Measurements from ENCODE around the gene CMIP.

CMIP gene

DNA sequence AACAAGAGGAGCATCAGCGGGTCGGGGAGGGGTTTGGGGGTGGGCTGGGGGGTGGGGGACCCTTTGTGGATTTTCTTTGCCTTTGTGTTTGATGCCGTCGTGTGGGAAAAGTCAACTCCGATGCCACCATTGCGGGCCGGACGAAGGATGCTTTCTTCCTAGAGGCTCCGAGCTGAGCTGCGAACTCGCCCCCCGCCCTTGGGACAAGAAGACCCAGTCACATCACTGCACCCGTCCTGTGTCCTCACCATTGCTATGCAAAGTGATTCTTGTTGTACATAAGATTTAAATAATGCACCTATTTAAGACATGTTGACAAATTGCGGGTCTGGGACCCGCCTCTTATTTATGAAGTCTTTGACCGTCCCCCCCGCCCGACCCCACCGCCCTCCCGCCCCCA lies 265.4 kb downstream of the CMIP start:
- TF ChIP-seq, protein P1, sequence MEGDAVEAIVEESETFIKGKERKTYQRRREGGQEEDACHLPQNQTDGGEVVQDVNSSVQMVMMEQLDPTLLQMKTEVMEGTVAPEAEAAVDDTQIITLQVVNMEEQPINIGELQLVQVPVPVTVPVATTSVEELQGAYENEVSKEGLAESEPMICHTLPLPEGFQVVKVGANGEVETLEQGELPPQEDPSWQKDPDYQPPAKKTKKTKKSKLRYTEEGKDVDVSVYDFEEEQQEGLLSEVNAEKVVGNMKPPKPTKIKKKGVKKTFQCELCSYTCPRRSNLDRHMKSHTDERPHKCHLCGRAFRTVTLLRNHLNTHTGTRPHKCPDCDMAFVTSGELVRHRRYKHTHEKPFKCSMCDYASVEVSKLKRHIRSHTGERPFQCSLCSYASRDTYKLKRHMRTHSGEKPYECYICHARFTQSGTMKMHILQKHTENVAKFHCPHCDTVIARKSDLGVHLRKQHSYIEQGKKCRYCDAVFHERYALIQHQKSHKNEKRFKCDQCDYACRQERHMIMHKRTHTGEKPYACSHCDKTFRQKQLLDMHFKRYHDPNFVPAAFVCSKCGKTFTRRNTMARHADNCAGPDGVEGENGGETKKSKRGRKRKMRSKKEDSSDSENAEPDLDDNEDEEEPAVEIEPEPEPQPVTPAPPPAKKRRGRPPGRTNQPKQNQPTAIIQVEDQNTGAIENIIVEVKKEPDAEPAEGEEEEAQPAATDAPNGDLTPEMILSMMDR (IDR thresholded peaks at IDR 0.05; ENCODE audit: unreplicated experiment in 3 of 3) = no peak
- Mint-ChIP-seq H3K27me3 (ENCODE audit: low read depth) (no peaks in the 10 kb centered on the region), H3K4me1 (peaks cover 17% of the 10 kb centered on the region), H3K27ac (no peak overlapping the region), H3K36me3 (ENCODE audit: low read depth) (peaks cover 24% of the 10 kb centered on the region), H3K9me3 (no peaks in the 10 kb centered on the region), H3K4me3 (no peak overlapping the region)

DNA sequence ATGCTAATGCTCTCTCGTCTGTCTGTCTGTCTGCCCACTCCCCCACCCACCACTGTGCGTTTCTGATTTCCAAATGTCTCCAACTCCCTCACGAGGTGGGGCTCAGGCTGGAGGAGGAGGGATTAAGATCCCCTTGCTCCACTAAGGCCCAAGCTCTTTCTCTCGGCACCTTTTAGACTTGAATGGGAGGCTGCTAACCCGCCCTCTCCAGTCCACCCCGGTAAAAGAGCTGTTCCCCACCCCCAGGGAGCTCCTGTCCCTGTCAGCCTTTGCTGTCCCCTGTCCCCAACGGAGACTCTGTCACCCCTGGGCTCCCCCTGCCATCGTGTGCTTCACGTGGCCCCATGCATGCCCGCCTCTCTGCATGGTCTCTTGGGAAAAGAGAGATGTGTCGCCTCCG lies 266.0 kb downstream of the CMIP start:
- H3K9me3 Mint-ChIP-seq = no peaks in the 10 kb centered on the region
- TF ChIP-seq, protein P1 (IDR thresholded peaks at IDR 0.05; ENCODE audit: unreplicated experiment in 3 of 3) = no peak
- H3K4me3 Mint-ChIP-seq = no peak overlapping the region
- H3K4me1 Mint-ChIP-seq = peaks cover 21% of the 10 kb centered on the region
- no peaks in the 10 kb centered on the region for H3K27me3 Mint-ChIP-seq (ENCODE audit: low read depth)
- peaks cover 21% of the 10 kb centered on the region for H3K36me3 Mint-ChIP-seq (ENCODE audit: low read depth)
- H3K27ac Mint-ChIP-seq = no peak overlapping the region

DNA sequence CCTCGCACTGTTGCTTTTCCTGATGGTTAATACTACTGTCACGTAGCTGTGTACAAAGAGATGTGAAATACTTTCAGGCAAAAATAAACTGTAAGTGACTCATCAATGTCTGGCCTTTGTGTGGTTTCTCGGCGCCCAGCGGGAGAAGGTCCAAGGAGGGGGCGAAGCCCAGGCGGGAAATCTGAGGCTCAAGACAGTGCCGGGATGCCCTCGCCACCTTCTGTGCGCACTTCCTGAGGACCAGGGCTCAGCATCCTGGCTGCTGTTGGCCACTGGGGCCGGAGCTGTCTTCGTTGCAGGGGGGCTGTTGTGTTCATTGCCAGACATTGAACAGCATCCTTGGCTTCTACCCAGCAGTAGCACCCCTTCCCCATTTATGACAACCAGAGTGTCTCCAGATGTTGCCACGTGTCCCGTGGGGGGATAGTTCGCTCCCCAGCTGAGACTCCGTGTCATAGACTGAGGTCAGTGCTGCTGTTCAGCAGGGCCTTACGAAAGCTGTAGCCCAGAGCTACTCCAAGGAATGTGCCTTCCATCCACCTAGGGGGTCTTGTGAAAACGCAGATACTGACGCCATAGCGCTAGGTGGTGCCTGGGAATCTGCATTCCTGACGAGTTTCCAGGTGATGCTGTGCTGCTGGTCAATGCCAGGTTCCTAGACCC lies 267.2 kb downstream of the CMIP start:
- peaks cover 5% of the 10 kb centered on the region for H3K27me3 Mint-ChIP-seq (ENCODE audit: low read depth)
- peaks cover 17% of the 10 kb centered on the region for H3K36me3 Mint-ChIP-seq (ENCODE audit: low read depth)
- no peak overlapping the region for H3K4me3 Mint-ChIP-seq
- peaks cover 32% of the 10 kb centered on the region for H3K4me1 Mint-ChIP-seq
- TF ChIP-seq, protein P1 (IDR thresholded peaks at IDR 0.05; ENCODE audit: unreplicated experiment in 3 of 3) = no peak
- no peaks in the 10 kb centered on the region for H3K9me3 Mint-ChIP-seq
- H3K27ac Mint-ChIP-seq = peak overlapping the region in 1 of 3 experiments; percentile 51

DNA sequence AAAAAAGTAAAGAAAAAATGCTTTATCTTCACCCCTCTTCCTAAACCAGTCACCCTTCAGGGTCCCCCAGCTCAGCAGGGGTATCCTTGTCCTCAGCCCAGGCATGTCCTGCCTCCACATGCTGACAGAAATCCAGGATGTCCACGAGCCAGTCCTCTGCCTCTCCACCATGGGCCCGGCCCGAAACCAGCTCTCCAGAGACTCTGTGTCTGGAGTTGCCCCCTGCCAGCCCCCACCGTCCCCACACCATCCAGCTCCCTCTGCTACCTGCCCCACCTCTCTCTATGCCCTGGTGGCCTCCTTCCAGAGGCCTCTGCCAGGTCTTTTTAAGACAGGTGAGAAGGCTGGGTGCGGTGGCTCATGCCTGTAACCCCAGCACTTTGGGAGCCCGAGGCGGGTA lies 268.1 kb downstream of the CMIP start:
- H3K36me3 Mint-ChIP-seq (ENCODE audit: low read depth) = peaks cover 9% of the 10 kb centered on the region
- TF ChIP-seq, protein P1 (IDR thresholded peaks at IDR 0.05; ENCODE audit: unreplicated experiment in 3 of 3) = no peak
- H3K27ac Mint-ChIP-seq = no peak overlapping the region

DNA sequence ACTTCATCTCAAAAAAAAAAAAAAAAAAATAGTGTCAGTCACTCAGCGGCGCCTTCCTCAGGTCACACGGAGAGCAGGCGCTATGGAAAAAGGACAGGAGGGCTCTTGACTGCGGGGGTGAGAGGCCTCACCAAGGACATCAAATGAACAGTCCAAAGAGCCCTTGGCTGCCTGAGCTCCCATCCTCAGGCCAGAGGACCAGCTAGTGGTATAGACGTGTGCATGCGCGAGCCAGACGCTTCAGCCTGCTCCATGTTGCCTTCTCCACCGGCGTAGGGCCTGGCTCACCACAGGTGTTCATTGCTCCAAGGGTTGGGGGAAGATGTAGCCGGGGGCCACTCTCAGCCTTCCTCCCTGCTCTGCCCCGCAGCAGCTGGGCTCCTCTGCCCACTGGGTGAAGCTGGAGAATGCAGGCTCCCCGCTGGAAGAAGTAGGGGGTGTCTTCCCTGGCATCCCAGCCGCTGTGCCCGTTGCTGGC lies 268.7 kb downstream of the CMIP start:
- H3K36me3 Mint-ChIP-seq (ENCODE audit: low read depth) = peaks cover 6% of the 10 kb centered on the region
- TF ChIP-seq, protein P1 (IDR thresholded peaks at IDR 0.05; ENCODE audit: unreplicated experiment in 3 of 3) = no peak
- H3K27me3 Mint-ChIP-seq (ENCODE audit: low read depth) = peaks cover 8% of the 10 kb centered on the region
- H3K4me3 Mint-ChIP-seq = no peak overlapping the region
- H3K4me1 Mint-ChIP-seq = peaks cover 30% of the 10 kb centered on the region
- H3K9me3 Mint-ChIP-seq = no peaks in the 10 kb centered on the region
- no peak overlapping the region for H3K27ac Mint-ChIP-seq

More for the DNA sequence above, 268.1 kb downstream of the CMIP start:
- H3K4me3 Mint-ChIP-seq = no peak overlapping the region
- H3K4me1 Mint-ChIP-seq = peaks cover 27% of the 10 kb centered on the region
- H3K27me3 Mint-ChIP-seq (ENCODE audit: low read depth) = peaks cover 7% of the 10 kb centered on the region
- no peaks in the 10 kb centered on the region for H3K9me3 Mint-ChIP-seq

DNA sequence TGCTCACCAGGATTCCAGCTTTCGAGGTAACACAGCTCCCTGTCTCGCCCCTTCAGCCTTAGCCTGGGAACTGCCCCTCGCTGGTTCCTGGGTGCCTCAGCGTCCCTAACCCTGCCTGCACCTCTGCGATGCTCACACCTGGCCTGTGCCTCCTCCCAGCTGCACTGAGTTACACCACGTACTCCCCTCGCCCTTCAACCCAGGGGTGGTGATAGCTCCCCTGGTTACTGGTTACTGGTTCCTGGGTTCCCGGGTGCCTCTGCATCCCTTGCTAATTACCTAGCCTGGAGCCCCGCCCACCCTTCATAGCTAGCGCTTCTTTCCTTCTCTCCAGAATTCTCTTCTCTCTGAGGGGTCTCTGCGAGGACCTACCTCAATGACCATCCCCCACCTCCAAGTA lies 269.2 kb downstream of the CMIP start:
- Mint-ChIP-seq H3K36me3 (ENCODE audit: low read depth) (peaks cover 3% of the 10 kb centered on the region), H3K4me1 (peaks cover 30% of the 10 kb centered on the region), H3K9me3 (no peaks in the 10 kb centered on the region), H3K4me3 (no peak overlapping the region), H3K27me3 (ENCODE audit: low read depth) (peaks cover 12% of the 10 kb centered on the region), H3K27ac (no peak overlapping the region)
- TF ChIP-seq, protein P1 (IDR thresholded peaks at IDR 0.05; ENCODE audit: unreplicated experiment in 3 of 3) = no peak
